NB4 (cell line): ENCODE data around the gene SPDYE2.
"Not testable (repeated sequence)": the region's sequence is repeated elsewhere in the genome, so short reads cannot be mapped to it uniquely, and the experiment has no call there.

Source experiments
- DNase-seq: peaks from one replicate; pipeline ENCODE4 v3.0.0; 2010; ENCODE audit warnings: low read depth
- H3K4me3 ChIP-seq: one replicate; pipeline ENCODE4 v1.5.1; 2011; ENCODE audit warnings: mild to moderate bottlenecking, low read depth, low read length, moderate library complexity

Gene SPDYE2

DNA sequence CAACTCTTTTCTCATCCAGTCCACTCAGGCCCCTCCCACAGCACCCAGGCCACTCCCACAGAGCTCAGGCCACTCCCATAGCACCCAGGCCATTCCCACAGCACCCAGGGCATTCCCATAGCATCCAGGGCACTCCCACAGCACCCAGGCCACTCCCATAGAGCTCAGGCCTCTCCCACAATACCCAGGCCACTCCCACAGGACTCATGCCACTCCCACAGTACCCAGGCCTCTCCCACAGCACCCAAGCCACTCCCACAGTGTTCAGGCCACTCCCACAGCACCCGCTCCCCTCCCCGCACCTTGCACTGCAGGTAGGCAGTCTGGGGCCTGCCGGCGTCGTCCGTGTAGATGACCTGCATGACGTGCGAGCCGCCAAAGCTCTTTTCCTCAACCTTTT is 38.8 kb downstream of the SPDYE2 start:
- not testable (repeated sequence) for DNase-seq, H3K4me3 ChIP-seq

DNA sequence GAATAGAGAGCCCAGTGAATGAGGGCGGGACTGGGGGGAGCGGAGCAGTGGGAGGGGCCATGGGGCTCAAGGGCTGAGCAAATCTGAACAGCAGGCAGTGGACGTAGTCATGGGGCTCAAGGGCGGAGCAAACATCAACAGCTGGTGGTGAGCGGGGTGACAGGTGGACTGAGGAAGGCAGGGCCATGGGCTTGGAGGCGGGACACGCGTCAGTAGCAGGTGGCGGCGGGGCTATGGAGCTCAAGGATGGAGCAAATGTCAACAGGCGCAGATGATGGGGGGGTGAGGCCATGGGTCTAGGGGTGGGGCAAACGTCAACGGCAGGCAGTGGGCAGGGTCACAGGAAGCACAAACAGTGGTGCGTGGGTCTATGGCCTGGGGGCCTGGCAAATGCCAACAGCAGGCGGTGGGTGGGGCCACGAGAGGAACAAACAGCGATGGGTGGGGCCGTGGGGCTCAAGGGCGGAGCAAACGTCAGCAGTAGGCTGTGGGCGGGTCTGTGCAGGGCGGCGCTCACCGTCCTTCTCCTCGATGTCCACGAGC is 41.5 kb downstream of the SPDYE2 start:
- DNase-seq, H3K4me3 ChIP-seq: not testable (repeated sequence)

DNA sequence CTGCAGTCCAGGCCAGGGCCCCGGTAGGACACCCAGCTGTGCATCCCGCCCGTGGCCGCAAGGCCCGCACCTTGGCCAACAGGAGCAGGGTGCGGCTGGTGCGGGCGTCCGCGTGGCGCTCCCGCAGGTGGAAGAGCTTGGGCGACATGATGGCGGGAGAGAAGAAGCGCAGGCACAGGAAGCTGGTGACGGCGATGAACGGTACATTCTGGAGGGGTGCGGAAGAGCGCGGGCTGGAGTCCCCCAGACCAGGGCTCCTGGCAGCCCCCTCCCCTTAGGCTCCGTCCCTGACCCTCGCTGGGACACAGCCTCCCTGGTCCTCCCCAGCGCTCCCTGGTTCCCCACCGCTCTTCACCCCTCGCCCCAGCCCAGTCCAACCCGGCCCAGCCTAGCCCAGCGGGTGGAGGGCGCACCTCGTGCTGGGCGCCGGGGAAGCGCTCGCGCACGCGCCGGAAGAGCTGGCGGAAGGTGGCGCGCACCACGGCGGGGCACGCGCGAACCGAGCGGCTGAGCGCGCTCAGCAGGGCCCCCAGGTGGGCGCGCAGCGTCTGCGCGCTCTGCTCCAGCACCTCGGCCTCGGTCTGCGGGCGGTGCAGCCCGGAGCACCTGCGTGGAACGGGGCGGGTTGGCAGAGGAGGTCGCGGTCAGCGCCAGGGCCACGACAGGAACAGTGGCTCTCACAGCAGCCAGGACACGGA is 42.8 kb downstream of the SPDYE2 start:
- not testable (repeated sequence) for H3K4me3 ChIP-seq, DNase-seq

DNA sequence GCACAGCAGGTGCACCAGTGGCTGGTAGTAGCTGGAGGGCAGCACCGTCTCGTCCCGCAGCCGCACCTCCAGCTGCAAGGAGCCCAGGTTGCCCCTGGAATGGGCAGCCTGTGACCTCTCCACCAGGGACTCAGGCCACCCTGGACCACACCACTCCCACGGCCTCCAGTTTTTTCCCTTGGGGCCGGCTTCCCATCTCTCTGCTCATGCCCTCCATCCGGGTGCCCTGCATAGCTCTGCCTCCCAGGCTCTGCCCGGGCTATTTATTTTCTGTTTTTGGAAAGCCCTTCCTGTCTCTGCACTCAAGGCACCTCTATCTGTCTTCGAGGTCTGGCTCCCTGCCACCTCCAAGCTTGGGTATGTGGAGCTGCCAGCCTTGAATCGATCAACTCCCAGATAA is 45.0 kb downstream of the SPDYE2 start:
- not testable (repeated sequence) for DNase-seq, H3K4me3 ChIP-seq

DNA sequence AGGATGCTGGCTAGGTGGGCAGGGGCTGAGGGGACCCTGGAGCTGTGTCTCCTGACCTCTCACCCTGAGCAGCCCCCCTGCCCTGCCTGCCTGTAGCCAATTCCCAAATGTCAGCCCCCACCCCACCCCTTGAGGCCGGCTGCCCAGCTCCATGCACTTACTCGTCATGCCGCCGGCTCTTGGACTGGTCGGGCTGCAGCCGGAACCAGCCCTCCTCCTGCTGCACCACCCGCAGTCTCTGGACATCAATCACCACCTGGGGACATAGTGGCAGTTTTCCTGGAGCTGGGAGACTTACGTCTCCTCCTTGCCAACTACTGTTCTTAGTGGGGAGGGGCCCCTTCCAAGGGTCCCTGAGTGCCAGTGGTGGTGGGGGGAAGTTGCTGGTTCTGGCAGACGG is 48.7 kb downstream of the SPDYE2 start:
- not testable (repeated sequence) for DNase-seq

DNA sequence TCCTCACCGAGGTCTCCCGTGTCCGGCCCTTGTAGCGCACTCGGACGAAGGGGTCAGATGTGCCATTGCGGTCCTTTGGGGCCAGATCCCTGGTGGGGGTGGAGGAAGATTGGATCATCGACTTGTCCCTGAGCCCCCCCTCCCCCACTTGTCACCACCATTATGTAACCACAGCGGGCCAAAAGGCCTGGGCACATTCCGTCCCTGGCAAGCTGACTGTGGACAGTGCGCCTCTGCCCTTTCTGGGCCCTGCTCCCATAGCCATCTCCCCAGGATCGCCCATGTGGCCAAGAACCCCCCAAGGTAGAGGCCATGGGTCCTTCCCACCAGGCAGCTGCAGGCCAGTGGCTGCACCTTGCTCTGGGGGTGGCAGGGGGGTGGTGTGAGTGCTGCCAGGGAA is 51.3 kb downstream of the SPDYE2 start:
- DNase-seq, H3K4me3 ChIP-seq: not testable (repeated sequence)

More for the DNA sequence above, 48.7 kb downstream of the SPDYE2 start:
- H3K4me3 ChIP-seq: not testable (repeated sequence)

- not testable (repeated sequence) for DNase-seq, H3K4me3 ChIP-seq
These were observed 53.6 kb downstream of the SPDYE2 start for GRCh38 chr7:102604431-102605145.

DNA sequence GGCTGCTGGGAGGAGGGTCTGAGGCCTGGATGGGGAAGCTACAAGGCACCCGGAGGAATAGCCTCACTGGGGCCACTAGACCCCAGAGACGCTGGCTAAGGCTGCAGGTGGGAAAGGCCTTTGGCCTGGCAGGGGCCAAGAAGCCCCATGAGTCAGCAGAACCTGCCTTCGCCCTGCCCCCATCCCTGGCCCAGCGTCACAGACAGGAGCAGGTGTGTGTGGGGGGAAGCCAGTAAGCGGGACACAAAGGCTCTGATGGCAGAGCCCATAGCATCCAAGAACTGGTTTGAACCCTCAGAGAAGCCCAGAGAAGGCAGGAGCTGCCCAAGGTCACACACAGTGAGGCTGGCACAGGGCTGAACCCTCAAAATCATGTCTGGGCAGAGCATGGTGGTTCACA is 55.8 kb downstream of the SPDYE2 start:
- not testable (repeated sequence) for DNase-seq, H3K4me3 ChIP-seq

DNA sequence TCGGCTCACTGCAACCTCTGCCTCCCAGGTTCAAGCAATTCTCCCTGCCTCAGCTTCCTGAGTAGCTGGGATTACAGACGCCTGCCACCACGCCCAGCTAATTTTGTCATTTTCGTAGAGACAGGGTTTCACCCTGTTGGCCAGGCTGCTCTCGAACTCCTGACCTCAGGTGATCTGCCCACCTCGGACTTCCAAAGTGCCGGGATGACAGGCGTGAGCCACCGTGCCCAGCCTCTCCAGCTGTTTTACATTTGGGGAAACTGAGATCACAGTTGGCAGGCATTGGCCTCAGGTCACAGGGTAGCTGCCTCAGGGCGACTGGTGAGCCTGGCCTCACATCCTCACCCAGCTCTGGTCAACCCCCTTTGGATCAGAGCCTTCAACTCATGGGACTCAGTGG is 58.7 kb downstream of the SPDYE2 start:
- not testable (repeated sequence) for H3K4me3 ChIP-seq, DNase-seq

DNA sequence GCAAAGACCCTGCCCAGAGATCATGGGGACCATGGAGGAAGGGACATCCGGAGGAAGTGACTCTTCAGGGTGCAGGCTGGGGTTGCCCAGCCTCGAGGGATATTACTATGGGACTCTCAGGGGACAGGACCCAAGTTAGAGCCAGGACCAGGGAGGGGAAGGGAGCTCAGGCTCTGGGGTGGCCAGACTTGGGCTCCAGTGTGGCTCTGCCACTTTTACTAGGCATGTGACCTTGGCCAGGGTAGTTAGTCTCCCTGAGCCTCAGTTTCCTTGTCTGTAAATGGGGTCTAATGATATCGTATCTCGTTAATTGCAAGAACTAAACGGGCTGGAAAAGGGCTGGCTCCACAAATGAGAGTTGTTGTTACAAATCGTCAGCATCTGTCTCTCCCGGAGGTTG is 59.4 kb downstream of the SPDYE2 start:
- DNase-seq, H3K4me3 ChIP-seq: not testable (repeated sequence)

GRCh38 chr7:102611013-102611674 is 60.1 kb downstream of the SPDYE2 start:
- not testable (repeated sequence) for H3K4me3 ChIP-seq, DNase-seq

GRCh38 chr7:102611675-102612325 is 60.8 kb downstream of the SPDYE2 start:
- peak; percentile 25 for DNase-seq
- not testable (repeated sequence) for H3K4me3 ChIP-seq
